ENCODE results near the gene PDE3A. TPM values are rescaled to one million over a fixed set of nuclear protein-coding genes. Genes with fewer than 3 reads are reported as not detected.

The PDE3A gene
- total RNA-seq, 1 experiment from 2014 or later, result 2.8 TPM

DNA sequence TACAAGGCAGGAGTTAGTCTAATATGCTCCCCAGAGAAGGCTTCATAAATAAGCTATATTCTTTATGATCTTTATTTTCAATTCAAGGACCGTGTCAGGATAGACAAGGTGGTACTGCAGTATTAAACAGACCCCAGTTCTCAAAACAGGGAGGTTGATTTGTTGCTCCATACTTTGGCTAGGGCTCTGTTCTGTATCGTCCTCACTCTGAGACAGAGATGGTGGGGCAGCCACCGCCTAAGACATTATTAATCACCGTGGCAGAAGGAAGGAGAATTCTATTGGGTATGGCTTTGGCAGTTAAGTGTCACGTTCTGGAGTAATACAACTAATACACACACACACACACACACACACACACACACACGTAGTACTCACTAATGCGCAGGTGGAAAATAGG lies 209.8 kb downstream of the PDE3A start:
- ChIA-PET CTCF (no interaction called here), POLR2A (no interaction called here)
- DNase-seq (ENCODE audit: low spot score) (no peak), ATAC-seq (no peak)
- Mint-ChIP-seq H3K9me3 (no peaks in the 10 kb centered on the region), H3K36me3 (no peaks in the 10 kb centered on the region), H3K27me3 (ENCODE audit: low read depth) (no peaks in the 10 kb centered on the region), H3K4me3 (no peak overlapping the region), H3K4me1 (no peaks in the 10 kb centered on the region), H3K27ac (no peak overlapping the region)
- TF ChIP-seq, protein P1, sequence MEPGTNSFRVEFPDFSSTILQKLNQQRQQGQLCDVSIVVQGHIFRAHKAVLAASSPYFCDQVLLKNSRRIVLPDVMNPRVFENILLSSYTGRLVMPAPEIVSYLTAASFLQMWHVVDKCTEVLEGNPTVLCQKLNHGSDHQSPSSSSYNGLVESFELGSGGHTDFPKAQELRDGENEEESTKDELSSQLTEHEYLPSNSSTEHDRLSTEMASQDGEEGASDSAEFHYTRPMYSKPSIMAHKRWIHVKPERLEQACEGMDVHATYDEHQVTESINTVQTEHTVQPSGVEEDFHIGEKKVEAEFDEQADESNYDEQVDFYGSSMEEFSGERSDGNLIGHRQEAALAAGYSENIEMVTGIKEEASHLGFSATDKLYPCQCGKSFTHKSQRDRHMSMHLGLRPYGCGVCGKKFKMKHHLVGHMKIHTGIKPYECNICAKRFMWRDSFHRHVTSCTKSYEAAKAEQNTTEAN (CRISPR knock-in tag; IDR thresholded peaks at IDR 0.05), result no peak
- TF ChIP-seq MXD4 (CRISPR knock-in tag; IDR thresholded peaks at IDR 0.05; ENCODE audit: borderline replicate concordance), result no peak
- no peak for TF ChIP-seq ZNF232 (CRISPR knock-in tag; IDR thresholded peaks at IDR 0.05)
- TF ChIP-seq, protein P2, sequence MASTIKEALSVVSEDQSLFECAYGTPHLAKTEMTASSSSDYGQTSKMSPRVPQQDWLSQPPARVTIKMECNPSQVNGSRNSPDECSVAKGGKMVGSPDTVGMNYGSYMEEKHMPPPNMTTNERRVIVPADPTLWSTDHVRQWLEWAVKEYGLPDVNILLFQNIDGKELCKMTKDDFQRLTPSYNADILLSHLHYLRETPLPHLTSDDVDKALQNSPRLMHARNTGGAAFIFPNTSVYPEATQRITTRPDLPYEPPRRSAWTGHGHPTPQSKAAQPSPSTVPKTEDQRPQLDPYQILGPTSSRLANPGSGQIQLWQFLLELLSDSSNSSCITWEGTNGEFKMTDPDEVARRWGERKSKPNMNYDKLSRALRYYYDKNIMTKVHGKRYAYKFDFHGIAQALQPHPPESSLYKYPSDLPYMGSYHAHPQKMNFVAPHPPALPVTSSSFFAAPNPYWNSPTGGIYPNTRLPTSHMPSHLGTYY (CRISPR knock-in tag; IDR thresholded peaks at IDR 0.05), result no peak
- no peak for TF ChIP-seq ATF1 (CRISPR knock-in tag; IDR thresholded peaks at IDR 0.05)
- TF ChIP-seq, protein P3, sequence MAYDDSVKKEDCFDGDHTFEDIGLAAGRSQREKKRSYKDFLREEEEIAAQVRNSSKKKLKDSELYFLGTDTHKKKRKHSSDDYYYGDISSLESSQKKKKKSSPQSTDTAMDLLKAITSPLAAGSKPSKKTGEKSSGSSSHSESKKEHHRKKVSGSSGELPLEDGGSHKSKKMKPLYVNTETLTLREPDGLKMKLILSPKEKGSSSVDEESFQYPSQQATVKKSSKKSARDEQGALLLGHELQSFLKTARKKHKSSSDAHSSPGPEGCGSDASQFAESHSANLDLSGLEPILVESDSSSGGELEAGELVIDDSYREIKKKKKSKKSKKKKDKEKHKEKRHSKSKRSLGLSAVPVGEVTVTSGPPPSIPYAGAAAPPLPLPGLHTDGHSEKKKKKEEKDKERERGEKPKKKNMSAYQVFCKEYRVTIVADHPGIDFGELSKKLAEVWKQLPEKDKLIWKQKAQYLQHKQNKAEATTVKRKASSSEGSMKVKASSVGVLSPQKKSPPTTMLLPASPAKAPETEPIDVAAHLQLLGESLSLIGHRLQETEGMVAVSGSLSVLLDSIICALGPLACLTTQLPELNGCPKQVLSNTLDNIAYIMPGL (CRISPR knock-in tag; IDR thresholded peaks at IDR 0.05), result no peak
- no peak for TF ChIP-seq TCF7 (CRISPR knock-in tag; IDR thresholded peaks at IDR 0.05; ENCODE audit: low read depth)
- TF ChIP-seq, protein P4, sequence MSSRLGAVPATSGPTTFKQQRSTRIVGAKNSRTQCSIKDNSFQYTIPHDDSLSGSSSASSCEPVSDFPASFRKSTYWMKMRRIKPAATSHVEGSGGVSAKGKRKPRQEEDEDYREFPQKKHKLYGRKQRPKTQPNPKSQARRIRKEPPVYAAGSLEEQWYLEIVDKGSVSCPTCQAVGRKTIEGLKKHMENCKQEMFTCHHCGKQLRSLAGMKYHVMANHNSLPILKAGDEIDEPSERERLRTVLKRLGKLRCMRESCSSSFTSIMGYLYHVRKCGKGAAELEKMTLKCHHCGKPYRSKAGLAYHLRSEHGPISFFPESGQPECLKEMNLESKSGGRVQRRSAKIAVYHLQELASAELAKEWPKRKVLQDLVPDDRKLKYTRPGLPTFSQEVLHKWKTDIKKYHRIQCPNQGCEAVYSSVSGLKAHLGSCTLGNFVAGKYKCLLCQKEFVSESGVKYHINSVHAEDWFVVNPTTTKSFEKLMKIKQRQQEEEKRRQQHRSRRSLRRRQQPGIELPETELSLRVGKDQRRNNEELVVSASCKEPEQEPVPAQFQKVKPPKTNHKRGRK (CRISPR knock-in tag; IDR thresholded peaks at IDR 0.05; ENCODE audit: borderline replicate concordance), result no peak
- TF ChIP-seq, protein P5, sequence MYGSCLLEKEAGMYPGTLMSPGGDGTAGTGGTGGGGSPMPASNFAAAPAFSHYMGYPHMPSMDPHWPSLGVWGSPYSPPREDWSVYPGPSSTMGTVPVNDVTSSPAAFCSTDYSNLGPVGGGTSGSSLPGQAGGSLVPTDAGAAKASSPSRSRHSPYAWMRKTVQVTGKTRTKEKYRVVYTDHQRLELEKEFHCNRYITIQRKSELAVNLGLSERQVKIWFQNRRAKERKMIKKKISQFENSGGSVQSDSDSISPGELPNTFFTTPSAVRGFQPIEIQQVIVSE (CRISPR knock-in tag; IDR thresholded peaks at IDR 0.05; ENCODE audit: borderline replicate concordance), result no peak
- TF ChIP-seq KAT7 (CRISPR knock-in tag; IDR thresholded peaks at IDR 0.05; ENCODE audit: borderline replicate concordance), result no peak
- no peak for TF ChIP-seq ETV6 (CRISPR knock-in tag; IDR thresholded peaks at IDR 0.05)
- TF ChIP-seq ZNF138 (CRISPR knock-in tag; conservative IDR thresholded peaks at IDR 0.05), result no peak
- TF ChIP-seq SMAD3 (CRISPR knock-in tag; IDR thresholded peaks at IDR 0.05; ENCODE audit: borderline replicate concordance), result no peak

DNA sequence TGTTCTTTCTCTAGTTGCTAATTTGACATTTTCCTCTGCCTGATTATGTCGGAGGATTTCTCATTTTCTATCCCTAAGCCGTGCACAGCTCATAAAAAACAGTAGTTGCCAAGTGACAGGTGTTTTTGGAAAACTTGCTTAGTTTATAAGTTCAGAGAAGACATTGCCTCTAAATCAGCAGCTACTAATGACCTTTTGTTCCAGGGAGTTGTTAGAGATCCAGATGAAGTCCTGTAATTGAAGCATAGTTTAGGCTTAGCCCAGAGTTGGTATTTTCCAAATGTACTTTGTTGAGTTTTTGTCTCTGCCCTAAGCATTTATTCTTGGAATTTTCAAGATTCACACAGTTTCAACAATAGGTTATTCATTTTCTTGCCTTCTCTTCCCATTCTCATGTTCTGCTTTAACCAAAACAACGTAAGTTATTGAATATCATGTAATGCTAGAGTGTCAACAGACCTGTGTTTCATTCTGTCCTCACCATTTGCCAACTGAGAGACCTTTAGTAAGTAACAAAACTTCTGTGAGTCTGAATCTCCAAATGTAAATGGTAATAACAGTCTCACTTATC lies 216.8 kb downstream of the PDE3A start:
- Mint-ChIP-seq H3K27me3 (ENCODE audit: low read depth) (no peaks in the 10 kb centered on the region), H3K27ac (no peak overlapping the region), H3K9me3 (no peaks in the 10 kb centered on the region), H3K4me3 (no peak overlapping the region), H3K36me3 (no peaks in the 10 kb centered on the region), H3K4me1 (peaks cover 13% of the 10 kb centered on the region)
- no peak for ATAC-seq
- ChIA-PET POLR2A (no interaction called here), CTCF (interaction anchor here (1.5 kb wide), 1 partner anchor 36 kb away, joined by 4 read pairs; no protein-coding TSS in a partner anchor)
- DNase-seq (ENCODE audit: low spot score), result no peak
- TF ChIP-seq, protein P6, sequence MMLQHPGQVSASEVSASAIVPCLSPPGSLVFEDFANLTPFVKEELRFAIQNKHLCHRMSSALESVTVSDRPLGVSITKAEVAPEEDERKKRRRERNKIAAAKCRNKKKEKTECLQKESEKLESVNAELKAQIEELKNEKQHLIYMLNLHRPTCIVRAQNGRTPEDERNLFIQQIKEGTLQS (CRISPR knock-in tag; conservative IDR thresholded peaks at IDR 0.05), result no peak
- TF ChIP-seq, protein P7, sequence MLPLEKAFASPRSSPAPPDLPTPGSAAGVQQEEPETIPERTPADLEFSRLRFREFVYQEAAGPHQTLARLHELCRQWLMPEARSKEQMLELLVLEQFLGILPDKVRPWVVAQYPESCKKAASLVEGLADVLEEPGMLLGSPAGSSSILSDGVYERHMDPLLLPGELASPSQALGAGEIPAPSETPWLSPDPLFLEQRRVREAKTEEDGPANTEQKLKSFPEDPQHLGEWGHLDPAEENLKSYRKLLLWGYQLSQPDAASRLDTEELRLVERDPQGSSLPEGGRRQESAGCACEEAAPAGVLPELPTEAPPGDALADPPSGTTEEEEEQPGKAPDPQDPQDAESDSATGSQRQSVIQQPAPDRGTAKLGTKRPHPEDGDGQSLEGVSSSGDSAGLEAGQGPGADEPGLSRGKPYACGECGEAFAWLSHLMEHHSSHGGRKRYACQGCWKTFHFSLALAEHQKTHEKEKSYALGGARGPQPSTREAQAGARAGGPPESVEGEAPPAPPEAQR (CRISPR knock-in tag; IDR thresholded peaks at IDR 0.05), result no peak
